Activated T-cell treated with anti-CD3 and anti-CD28 coated beads, Interleukin-2, amount 50 U/mL, for 72 hours (primary cell): Measurements from ENCODE around the gene TBC1D2B. TPM values are rescaled to one million over a fixed set of nuclear protein-coding genes. Genes with fewer than 3 reads are reported as not detected.
"Not testable (repeated sequence)": the region's sequence is repeated elsewhere in the genome, so short reads cannot be mapped to it uniquely, and the experiment has no call there.

Experiments used
- ATAC-seq, 2 donors: fragments of 150-1000 bp; cut with Tn5 transposase; replicated peaks in 1 of 2; 2 replicates each; pipeline ENCODE4 v1.10.0; 2021; ENCODE audit warnings: moderate library complexity in 2 of 2, mild to moderate bottlenecking in 1 of 2
- DNase-seq, 2 donors: peaks; one replicate each; pipeline ENCODE4 v3.0.0; 2021 to 2022; ENCODE audit warnings: mixed read lengths in 1 of 2
- H3K27ac Mint-ChIP-seq: one replicate; pipeline ENCODE4 v1.8.0; 2022; ENCODE audit warnings: mild to moderate bottlenecking, moderate library complexity, mixed read lengths
- H3K27me3 Mint-ChIP-seq: one replicate; pipeline ENCODE4 v1.8.0; 2022; ENCODE audit warnings: low read depth, mixed read lengths
- H3K36me3 Mint-ChIP-seq, 2 donors: one replicate each; pipeline ENCODE4 v1.8.0; 2022; ENCODE audit warnings: mixed read lengths in 2 of 2, mild to moderate bottlenecking in 1 of 2; ENCODE audit not compliant: insufficient read depth in 2 of 2
- H3K4me1 Mint-ChIP-seq: one replicate; pipeline ENCODE4 v1.8.0; 2022; ENCODE audit warnings: low read depth, mixed read lengths
- H3K4me3 Mint-ChIP-seq, 2 donors: one replicate each; pipeline ENCODE4 v1.8.0; 2022; ENCODE audit warnings: mild to moderate bottlenecking in 2 of 2, mixed read lengths in 2 of 2, moderate library complexity in 2 of 2
- H3K9me3 Mint-ChIP-seq, 2 donors: one replicate each; pipeline ENCODE4 v1.8.0; 2022; ENCODE audit warnings: mixed read lengths in 2 of 2
- total RNA-seq, 2 donors: library from RNA; stranded (reverse); gene quantifications; one replicate each; pipeline ENCODE4 v1.2.3, GENCODE V29; 2022

The TBC1D2B gene
- total RNA-seq, 2 donors from 2014 or later: 67.8 to 75.0 TPM

- not testable (repeated sequence) for DNase-seq, H3K4me1 Mint-ChIP-seq, ATAC-seq, H3K4me3 Mint-ChIP-seq, H3K9me3 Mint-ChIP-seq, H3K27me3 Mint-ChIP-seq, H3K27ac Mint-ChIP-seq, H3K36me3 Mint-ChIP-seq
Measured at GRCh38 chr15:77976760-77977525, 100.6 kb downstream of the TBC1D2B start.

GRCh38 chr15:77976095-77976450 is 101.4 kb downstream of the TBC1D2B start:
- not testable (repeated sequence) for H3K9me3 Mint-ChIP-seq, H3K4me1 Mint-ChIP-seq, ATAC-seq, H3K4me3 Mint-ChIP-seq, H3K36me3 Mint-ChIP-seq, H3K27ac Mint-ChIP-seq, DNase-seq, H3K27me3 Mint-ChIP-seq

GRCh38 chr15:77975332-77976094 is 102.0 kb downstream of the TBC1D2B start:
- no peaks in the 10 kb centered on the region for H3K9me3 Mint-ChIP-seq
- no peaks in the 10 kb centered on the region for H3K4me1 Mint-ChIP-seq
- H3K4me3 Mint-ChIP-seq: no peak overlapping the region
- DNase-seq (no peak), ATAC-seq (no peak)
- no peak overlapping the region for H3K27ac Mint-ChIP-seq
- H3K27me3 Mint-ChIP-seq: no peaks in the 10 kb centered on the region
- no peaks in the 10 kb centered on the region for H3K36me3 Mint-ChIP-seq

- H3K4me1 Mint-ChIP-seq: no peaks in the 10 kb centered on the region
- H3K4me3 Mint-ChIP-seq: no peak overlapping the region
- no peaks in the 10 kb centered on the region for H3K9me3 Mint-ChIP-seq
- DNase-seq (no peak), ATAC-seq (no peak)
- H3K36me3 Mint-ChIP-seq: no peaks in the 10 kb centered on the region
- no peaks in the 10 kb centered on the region for H3K27me3 Mint-ChIP-seq
- no peak overlapping the region for H3K27ac Mint-ChIP-seq
Measured at GRCh38 chr15:77974416-77975331, 102.8 kb downstream of the TBC1D2B start.

GRCh38 chr15:77974098-77974414 is 103.5 kb downstream of the TBC1D2B start:
- no peaks in the 10 kb centered on the region for H3K27me3 Mint-ChIP-seq
- no peaks in the 10 kb centered on the region for H3K9me3 Mint-ChIP-seq
- no peaks in the 10 kb centered on the region for H3K4me1 Mint-ChIP-seq
- no peak for DNase-seq
- H3K4me3 Mint-ChIP-seq: no peak overlapping the region
- no peak overlapping the region for H3K27ac Mint-ChIP-seq
- H3K36me3 Mint-ChIP-seq: peaks cover under 1 to 2% of the 10 kb centered on the region in 2 donors
- ATAC-seq: no peak

- H3K27me3 Mint-ChIP-seq, H3K4me3 Mint-ChIP-seq, DNase-seq, H3K9me3 Mint-ChIP-seq, H3K36me3 Mint-ChIP-seq, ATAC-seq, H3K4me1 Mint-ChIP-seq, H3K27ac Mint-ChIP-seq: not testable (repeated sequence)
Measured at GRCh38 chr15:77973273-77974097, 104.0 kb downstream of the TBC1D2B start.

GRCh38 chr15:77972706-77973105 is 104.8 kb downstream of the TBC1D2B start:
- H3K4me1 Mint-ChIP-seq, H3K36me3 Mint-ChIP-seq, H3K27me3 Mint-ChIP-seq, H3K4me3 Mint-ChIP-seq, H3K9me3 Mint-ChIP-seq, H3K27ac Mint-ChIP-seq, ATAC-seq, DNase-seq: not testable (repeated sequence)

GRCh38 chr15:77971875-77972274 is 105.6 kb downstream of the TBC1D2B start:
- not testable (repeated sequence) for H3K27ac Mint-ChIP-seq, H3K4me3 Mint-ChIP-seq, DNase-seq

GRCh38 chr15:77970813-77971360 is 106.6 kb downstream of the TBC1D2B start:
- not testable (repeated sequence) for H3K27ac Mint-ChIP-seq, H3K27me3 Mint-ChIP-seq, H3K4me1 Mint-ChIP-seq, H3K36me3 Mint-ChIP-seq, DNase-seq, ATAC-seq, H3K9me3 Mint-ChIP-seq, H3K4me3 Mint-ChIP-seq

More at GRCh38 chr15:77971875-77972274, 105.6 kb downstream of the TBC1D2B start:
- H3K36me3 Mint-ChIP-seq, H3K27me3 Mint-ChIP-seq, ATAC-seq, H3K4me1 Mint-ChIP-seq, H3K9me3 Mint-ChIP-seq: not testable (repeated sequence)

GRCh38 chr15:77969055-77969454 is 108.5 kb downstream of the TBC1D2B start:
- no peak overlapping the region for H3K4me3 Mint-ChIP-seq
- no peaks in the 10 kb centered on the region for H3K27me3 Mint-ChIP-seq
- H3K4me1 Mint-ChIP-seq: peaks cover 7% of the 10 kb centered on the region
- no peak overlapping the region for H3K27ac Mint-ChIP-seq
- DNase-seq (no peak), ATAC-seq (no peak)
- H3K36me3 Mint-ChIP-seq: peaks cover 2% of the 10 kb centered on the region in 2 donors
- H3K9me3 Mint-ChIP-seq: no peaks in the 10 kb centered on the region

- DNase-seq (no peak), ATAC-seq (no peak)
- Mint-ChIP-seq H3K4me1 (peaks cover 7% of the 10 kb centered on the region), H3K4me3 (no peak overlapping the region), H3K9me3 (no peaks in the 10 kb centered on the region), H3K27me3 (peaks cover 5% of the 10 kb centered on the region), H3K27ac (no peak overlapping the region), H3K36me3 (peaks cover 2% of the 10 kb centered on the region in 2 donors)
Measured at GRCh38 chr15:77967798-77968197, 109.7 kb downstream of the TBC1D2B start.

GRCh38 chr15:77967235-77967615 is 110.3 kb downstream of the TBC1D2B start:
- not testable (repeated sequence) for H3K4me1 Mint-ChIP-seq

More at GRCh38 chr15:77967235-77967615, 110.3 kb downstream of the TBC1D2B start:
- not testable (repeated sequence) for H3K27me3 Mint-ChIP-seq, DNase-seq, H3K27ac Mint-ChIP-seq, H3K9me3 Mint-ChIP-seq, H3K36me3 Mint-ChIP-seq, H3K4me3 Mint-ChIP-seq, ATAC-seq
